Activated T-helper 2 cell treated with anti-CD3 and anti-CD28 coated beads, Interferon-gamma antibody, Interleukin-2, Interleukin-4, amounts not matched to agents 10 μg/mL and 5 μg/mL and 100 μg/mL, durations not matched to agents 14 hours and 24 hours and 36 hours (primary cell): Measurements from ENCODE around the gene CBX4. TPM values are rescaled to one million over a fixed set of nuclear protein-coding genes. Genes with fewer than 3 reads are reported as not detected.

ENCODE experiments used
- DNase-seq: peaks from one replicate; pipeline ENCODE4 v3.0.0; 2021; ENCODE audit warnings: low spot score
- H3K27ac Mint-ChIP-seq: one replicate; pipeline ENCODE4 v1.8.0; 2021; ENCODE audit warnings: mixed read lengths
- H3K27me3 Mint-ChIP-seq: one replicate; pipeline ENCODE4 v1.8.0; 2021; ENCODE audit warnings: low read depth, mixed read lengths
- H3K36me3 Mint-ChIP-seq: one replicate; pipeline ENCODE4 v1.8.0; 2021; ENCODE audit warnings: low read depth, mixed read lengths
- H3K4me1 Mint-ChIP-seq: one replicate; pipeline ENCODE4 v1.8.0; 2021; ENCODE audit warnings: low read depth, mixed read lengths
- H3K4me3 Mint-ChIP-seq: one replicate; pipeline ENCODE4 v1.8.0; 2021; ENCODE audit warnings: low read depth, mild to moderate bottlenecking, moderate library complexity, mixed read lengths
- H3K9me3 Mint-ChIP-seq: one replicate; pipeline ENCODE4 v1.8.0; 2021; ENCODE audit warnings: mixed read lengths
- intact Hi-C: fragments of 100-400 bp; cut with micrococcal nuclease; formaldehyde crosslinking; loops from one replicate; pipeline ENCODE4 v1.15.1; 2023
- total RNA-seq: library from RNA; stranded (reverse); gene quantifications from 2 replicates; pipeline ENCODE4 v1.2.3, GENCODE V29; 2022

The CBX4 gene
- total RNA-seq, 1 donor from 2014 or later = 25.0 TPM

DNA sequence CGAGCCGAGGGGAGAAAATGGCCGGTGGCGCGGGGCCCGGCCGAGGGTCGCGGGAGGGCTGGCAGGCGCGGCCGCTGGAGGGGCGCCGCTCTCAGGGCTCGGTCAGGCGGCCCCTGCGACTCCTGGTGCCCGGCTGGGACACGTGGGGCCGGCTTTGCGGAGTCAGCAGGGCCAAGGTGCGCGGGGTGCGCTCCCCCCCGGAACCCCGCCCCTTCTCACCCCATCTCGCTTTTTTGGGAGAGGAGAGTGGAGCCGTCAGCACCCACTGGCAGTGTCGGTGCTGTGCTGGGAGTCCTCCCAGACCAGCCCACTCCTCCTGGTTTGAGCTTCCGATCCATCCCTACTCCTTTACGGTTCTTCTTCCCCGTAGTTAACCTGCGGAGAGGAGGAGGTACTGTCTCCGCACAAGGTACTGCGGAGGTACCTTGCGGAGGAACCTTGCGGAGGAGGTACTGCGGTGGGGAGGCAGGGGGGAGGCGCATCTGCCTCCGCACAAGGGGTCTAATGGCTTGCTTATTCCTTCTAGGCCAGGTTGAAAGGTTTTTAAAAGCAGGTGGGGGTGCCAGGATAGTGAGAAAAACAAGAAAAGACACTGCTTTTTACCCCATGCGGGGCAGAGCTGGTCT is 23.3 kb downstream of the CBX4 start:
- Mint-ChIP-seq H3K4me3 (no peak overlapping the region), H3K27ac (no peak overlapping the region), H3K27me3 (peaks cover 61% of the 10 kb centered on the region)

DNA sequence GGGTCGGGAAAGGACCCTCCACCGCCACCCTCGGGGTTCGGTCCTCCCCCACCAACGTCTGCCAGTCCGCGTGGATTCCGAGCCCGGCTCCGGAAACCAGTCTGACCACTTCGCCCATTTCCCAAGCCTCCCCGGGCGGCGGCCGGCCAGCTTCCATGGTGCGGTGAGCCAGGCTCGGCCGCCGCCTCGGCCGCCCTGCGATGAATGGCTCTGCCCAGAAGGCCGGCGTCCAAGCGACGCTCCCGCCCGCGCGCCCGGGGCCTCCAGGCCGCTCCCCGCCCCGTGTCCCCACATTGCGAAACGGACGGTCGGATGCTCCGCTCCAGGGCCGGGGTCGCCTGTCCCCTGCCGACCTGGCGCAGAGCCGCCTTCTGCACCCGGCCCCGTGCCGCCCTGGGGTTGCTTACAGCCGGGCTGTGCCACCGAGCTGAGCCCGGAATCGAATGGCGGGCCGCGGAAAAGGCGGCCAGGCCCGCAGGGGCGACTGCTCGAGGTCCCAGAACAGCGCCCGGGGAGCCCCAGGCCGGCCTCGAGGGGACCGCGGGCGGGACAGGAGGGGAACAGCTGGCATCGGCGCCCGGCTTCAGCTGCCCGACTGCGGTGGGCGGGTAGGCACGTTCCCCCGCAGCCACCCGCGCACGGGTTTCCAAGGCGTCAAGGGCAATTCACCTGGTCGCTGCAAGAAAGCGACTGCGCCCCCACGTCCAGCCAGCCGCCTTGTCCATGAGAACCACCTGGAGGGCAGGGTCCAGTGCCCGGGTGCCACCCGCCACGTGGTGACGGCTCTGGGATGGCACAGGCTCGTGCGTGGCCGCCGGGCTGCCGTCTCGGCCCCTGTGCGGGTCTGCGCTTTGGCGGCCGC is 24.0 kb downstream of the CBX4 start:
- H3K36me3 Mint-ChIP-seq = no peaks in the 10 kb centered on the region
- H3K27ac Mint-ChIP-seq = no peak overlapping the region
- intact Hi-C loops = no loop called here
- peaks cover 17% of the 10 kb centered on the region for H3K4me1 Mint-ChIP-seq
- H3K4me3 Mint-ChIP-seq = no peak overlapping the region
- no peak for DNase-seq
- H3K9me3 Mint-ChIP-seq = no peaks in the 10 kb centered on the region
- peaks cover 59% of the 10 kb centered on the region for H3K27me3 Mint-ChIP-seq

More for the DNA sequence above, 23.3 kb downstream of the CBX4 start:
- intact Hi-C loops = no loop called here
- peaks cover 14% of the 10 kb centered on the region for H3K4me1 Mint-ChIP-seq
- no peaks in the 10 kb centered on the region for H3K9me3 Mint-ChIP-seq
- H3K36me3 Mint-ChIP-seq = no peaks in the 10 kb centered on the region
- no peak for DNase-seq

DNA sequence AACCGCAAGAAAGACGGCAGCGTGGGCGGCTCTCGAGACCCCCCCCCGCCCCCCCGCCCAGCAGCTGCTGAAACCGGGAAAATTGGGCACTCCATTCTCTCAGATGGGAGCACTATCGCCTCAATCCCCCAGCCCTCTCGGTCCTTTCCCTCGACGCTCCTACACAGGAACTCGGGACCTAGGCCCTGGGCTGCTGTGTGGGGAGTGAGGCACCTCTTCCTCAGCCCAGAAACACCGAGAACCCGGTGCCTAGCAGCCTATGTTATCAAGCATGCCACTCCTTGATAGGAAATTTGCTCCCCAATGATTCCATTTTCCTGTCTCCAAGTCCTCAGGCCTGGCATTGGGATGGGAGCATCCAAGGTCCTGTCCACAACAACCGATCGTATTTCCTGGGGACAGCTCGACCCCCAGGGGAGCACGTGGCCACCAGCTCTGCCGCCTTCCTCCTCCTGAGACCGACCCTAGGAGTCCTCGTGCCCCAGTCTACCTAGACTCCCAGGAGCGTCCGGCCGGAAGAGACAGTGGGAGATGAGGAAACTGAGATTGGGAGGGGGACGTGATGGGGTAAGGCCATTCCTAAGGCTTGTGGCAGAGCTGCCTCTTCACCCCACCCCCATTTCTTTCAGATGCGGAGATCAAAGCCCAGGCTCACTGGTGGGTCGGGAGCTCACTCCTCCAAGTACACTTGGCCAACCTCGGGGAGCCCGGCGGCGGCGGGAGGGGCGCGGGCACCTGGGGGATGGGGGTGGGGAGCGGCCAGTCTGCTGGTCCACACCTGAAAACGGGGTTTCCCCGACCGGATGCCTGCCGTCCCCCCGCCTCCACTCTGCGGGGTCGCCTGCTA is 24.9 kb downstream of the CBX4 start:
- intact Hi-C loops = no loop called here
- peaks cover 53% of the 10 kb centered on the region for H3K27me3 Mint-ChIP-seq
- peak overlapping the region; percentile 14 for H3K4me3 Mint-ChIP-seq
- H3K27ac Mint-ChIP-seq = peak overlapping the region; percentile 55
- H3K4me1 Mint-ChIP-seq = peaks cover 18% of the 10 kb centered on the region
- no peak for DNase-seq
- no peaks in the 10 kb centered on the region for H3K36me3 Mint-ChIP-seq
- no peaks in the 10 kb centered on the region for H3K9me3 Mint-ChIP-seq

DNA sequence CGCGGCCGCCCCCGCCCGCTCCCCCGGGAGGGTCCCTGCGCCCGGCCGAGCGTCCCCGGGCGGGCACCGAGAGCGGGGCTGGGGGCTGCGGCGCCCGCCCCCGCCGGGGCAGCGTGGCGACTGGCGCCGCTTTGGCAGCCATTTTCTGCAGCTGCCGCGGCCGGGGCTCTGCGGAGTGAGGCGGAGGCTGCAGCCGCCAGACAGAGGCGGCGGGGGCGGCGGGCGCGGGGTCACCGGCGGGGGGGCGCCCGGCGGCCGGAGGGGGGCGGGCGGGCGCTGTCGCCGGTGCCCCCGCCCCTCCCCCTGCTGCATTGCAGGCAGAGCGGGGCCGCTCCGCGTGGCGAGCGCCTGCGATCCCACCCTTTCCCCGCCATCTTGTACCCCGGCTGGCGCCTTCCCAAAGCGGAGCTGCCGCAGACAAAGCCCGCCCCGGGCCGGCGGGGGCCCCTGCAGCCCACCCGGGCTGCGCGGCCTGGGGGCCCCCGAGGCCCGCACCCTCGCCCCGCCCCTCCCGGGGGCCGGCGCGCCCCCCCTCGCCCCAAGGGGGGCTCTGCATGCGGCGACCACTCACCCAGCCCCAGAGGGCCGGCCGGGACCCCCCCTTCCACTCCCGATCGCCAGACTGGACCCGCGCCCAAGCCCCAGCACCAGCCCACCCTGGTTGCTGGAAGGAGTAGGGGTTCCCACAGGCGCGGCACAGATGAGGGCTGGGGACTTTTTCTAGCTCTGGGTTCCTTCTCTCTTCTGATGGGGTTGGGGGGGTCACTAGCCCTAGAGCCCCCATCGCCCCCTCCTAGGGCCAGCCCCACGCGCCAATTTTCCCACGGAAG is 25.7 kb downstream of the CBX4 start:
- no peaks in the 10 kb centered on the region for H3K36me3 Mint-ChIP-seq
- no peak overlapping the region for H3K4me3 Mint-ChIP-seq
- no peak overlapping the region for H3K27ac Mint-ChIP-seq
- no peak for DNase-seq
- intact Hi-C loops = no loop called here
- peaks cover 23% of the 10 kb centered on the region for H3K4me1 Mint-ChIP-seq
- H3K9me3 Mint-ChIP-seq = no peaks in the 10 kb centered on the region
- H3K27me3 Mint-ChIP-seq = peaks cover 54% of the 10 kb centered on the region

DNA sequence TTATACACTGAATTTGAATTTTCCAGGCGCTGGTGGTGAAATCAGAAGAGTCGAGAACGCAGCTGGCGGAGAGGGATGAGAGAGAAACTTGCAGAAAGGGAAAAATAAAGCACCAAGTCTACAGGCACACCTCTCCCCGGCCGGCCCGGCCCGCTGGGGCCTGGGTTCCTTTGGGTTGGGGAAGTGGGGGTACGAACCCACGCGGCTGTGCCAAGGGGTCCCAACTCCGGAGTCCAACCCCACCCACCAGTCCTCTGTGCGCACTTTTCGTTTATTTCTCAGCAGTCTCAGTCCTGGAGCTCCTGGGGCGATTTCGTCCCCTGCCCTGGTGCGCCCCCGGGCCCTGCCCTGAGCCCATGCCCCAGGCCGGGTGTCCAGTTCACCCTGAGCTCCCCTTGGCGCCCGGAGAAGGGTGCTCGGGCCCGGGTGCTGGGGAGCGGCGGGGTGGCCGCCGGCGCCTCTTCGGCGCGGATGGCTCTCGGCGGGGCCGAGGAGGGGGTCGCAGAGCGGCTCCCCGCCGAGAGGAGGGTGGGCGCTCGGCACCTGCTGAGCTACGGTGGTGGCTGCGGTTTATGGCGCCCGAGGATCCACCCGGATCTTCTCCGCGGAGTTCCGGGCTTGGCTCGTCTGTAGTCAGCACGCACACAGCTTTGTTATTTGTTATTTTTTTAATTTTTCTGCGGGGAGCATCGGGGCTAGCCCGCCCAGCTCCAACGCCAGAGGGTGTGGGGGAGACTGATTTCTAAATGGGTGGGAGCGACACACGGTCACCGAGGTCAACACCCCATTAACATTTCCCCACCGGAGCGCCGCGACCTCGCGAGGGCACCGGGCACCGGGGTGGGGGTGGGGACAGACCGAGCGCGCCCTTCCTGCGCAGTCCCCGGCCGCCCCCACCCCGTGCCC is 26.6 kb downstream of the CBX4 start:
- DNase-seq = no peak
- Mint-ChIP-seq H3K9me3 (no peaks in the 10 kb centered on the region), H3K4me3 (peak overlapping the region; percentile 51), H3K4me1 (peaks cover 23% of the 10 kb centered on the region), H3K27me3 (peaks cover 55% of the 10 kb centered on the region), H3K36me3 (no peaks in the 10 kb centered on the region), H3K27ac (no peak overlapping the region)
- intact Hi-C loops = no loop called here

DNA sequence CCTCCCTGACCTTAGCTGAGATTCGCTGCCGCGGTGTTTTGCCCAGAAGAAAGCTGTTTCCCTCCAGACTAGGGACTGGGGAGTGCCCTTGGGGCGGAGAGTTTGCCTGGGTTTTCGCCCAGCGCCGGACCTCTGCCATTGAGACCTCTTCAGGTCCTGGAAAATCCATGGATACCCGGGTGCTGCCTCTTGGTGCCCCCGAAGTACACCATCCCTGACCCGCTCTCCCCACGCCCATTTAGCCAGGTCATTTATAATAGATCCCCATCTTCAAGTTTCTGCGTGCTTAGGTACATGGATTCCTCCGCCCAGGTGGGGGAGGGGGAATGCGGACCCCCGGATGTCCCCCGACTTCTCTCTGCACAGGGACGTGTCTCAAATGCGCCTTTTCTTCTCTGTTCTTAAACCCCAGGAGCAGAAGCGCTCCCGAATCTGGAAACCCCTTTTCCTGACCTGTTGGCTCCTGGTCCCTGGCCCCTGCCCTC is 27.3 kb downstream of the CBX4 start:
- Mint-ChIP-seq H3K27ac (no peak overlapping the region), H3K9me3 (no peaks in the 10 kb centered on the region), H3K36me3 (no peaks in the 10 kb centered on the region), H3K4me3 (peak overlapping the region; percentile 49), H3K27me3 (peaks cover 55% of the 10 kb centered on the region), H3K4me1 (peaks cover 23% of the 10 kb centered on the region)
- intact Hi-C loops = loop anchor here (2.0 kb wide), 1 partner anchor 15 kb away; the partner anchor contains the start of gene CBX8
- DNase-seq = no peak

DNA sequence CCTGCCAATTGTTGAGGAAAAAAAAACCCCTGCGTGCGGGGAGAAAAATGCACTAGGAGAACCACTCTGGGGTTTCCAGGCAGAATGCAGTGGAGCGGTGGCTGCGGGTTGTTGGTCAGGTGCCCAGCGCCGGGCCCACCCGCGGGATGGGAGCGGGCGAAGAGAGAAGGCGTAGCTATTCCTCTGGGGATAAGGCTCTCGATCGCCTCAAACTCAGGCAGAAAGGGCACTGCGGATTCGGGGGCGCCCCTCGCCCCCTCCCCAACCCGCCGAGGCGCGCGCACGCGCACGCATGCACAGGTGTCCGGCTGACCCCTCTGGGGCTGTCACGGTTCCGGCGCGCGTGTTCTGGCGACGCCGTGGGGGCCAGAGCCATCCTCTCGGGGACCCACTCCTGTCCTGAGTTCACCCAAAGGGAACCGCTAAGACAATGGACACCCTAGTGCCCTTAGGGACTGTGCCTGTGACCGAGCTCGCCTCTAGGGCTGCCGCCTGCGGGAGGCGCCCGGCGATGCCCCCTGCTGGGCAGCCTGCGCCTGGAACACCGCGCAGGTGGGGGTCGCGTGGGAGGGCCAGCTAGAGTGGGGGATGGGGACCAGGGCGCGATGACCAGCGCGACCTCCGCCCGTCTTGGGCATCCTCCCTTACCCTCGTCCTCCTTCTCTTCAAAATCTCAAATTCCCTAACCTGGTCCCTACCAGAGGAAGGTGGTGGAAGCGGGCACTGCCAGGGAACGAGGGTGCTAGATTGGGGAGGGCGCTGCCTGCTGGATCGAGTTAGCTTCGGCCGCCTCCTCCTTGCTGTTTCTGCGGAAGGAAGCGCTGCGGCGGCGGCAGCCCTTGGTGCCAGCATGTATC is 28.0 kb downstream of the CBX4 start:
- intact Hi-C loops = loop anchor here (2.0 kb wide), 1 partner anchor 14 kb away; the partner anchor contains the start of gene CBX8
- Mint-ChIP-seq H3K27ac (no peak overlapping the region), H3K4me1 (peaks cover 26% of the 10 kb centered on the region), H3K36me3 (no peaks in the 10 kb centered on the region), H3K4me3 (peak overlapping the region; percentile 10), H3K9me3 (no peaks in the 10 kb centered on the region), H3K27me3 (peaks cover 56% of the 10 kb centered on the region)
- no peak for DNase-seq

DNA sequence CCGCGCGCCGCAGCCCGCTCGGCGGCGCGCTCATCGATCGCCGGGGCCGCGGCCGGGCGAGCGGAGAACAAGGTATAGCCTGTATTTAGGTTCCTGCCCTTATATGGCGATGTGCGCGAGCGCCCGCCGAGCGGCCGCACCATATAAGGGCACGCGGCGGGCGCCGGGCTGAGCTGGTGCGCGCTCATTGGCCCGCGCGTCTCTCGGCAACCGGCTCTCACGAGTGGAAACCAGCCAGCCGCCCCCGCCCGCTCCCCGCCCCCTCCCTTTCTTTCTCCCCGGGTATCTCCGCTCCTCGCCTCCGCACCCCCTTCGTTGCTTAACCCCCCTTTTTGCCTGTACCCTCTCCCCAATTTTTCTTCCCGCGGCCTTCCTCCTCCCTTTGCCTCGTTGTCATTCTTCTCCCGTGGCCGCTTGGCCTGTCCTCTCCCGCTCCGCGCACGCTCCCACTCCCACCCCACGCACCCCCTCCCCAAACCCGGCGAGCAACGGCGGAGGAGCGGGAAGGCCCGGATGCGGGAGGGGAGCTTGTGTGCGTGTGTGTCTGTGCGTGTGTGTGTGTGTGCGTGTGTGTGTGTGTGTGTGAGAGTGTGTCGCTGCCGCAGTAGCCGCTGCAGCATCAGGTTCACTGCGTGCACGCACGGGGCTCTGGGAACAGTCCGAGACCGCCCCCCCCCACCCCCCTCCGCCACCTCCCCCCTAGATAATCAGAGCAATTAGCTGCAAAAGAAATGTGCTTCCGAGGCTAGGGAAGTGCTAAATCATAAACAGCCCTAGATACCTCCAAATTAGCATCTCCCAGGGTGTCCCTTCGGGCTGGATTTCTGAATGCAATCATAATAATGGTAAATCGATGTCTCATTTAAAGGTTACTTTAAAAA is 28.9 kb downstream of the CBX4 start:
- Mint-ChIP-seq H3K4me1 (peaks cover 33% of the 10 kb centered on the region), H3K9me3 (no peaks in the 10 kb centered on the region), H3K27me3 (peaks cover 59% of the 10 kb centered on the region), H3K36me3 (no peaks in the 10 kb centered on the region), H3K27ac (no peak overlapping the region), H3K4me3 (peak overlapping the region; percentile 10)
- peak; percentile 81 for DNase-seq
- intact Hi-C loops = loop anchor here (1.0 to 2.0 kb wide), 2 partner anchors 14 to 29 kb away; partner anchors contain the start of genes CBX4 and CBX8

DNA sequence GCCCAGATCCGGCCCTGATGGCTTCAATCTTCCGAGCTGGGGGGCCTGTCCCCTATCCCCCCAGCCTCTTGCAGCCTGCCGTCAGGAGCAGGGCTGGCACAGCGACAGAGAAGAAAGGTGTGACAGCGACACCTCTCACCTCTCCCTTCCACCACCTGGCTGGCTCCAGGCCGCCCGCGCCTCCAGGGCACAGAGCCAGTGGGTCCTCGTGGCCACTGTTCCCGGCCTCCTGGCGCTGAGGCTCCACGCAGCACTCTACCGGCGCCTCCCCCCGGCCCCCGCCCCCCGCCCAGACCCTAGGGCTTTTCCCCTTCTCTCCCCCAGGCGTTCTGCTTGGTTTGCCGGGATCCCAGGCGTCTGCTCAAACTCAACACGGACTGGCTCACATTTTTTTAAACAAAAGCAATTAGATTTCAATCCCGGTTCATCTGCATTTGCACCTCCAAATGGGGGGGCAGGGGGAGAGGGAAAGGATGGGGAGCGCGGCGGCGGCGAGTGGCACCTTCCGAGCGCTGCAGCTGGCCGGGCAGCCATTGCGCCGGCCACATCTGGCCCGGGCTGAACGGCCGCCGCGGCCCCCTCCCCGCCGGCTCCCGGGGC is 29.6 kb downstream of the CBX4 start:
- intact Hi-C loops = loop anchor here (1.0 to 2.0 kb wide), 2 partner anchors 13 to 30 kb away; partner anchors contain the start of genes CBX4 and CBX8
- Mint-ChIP-seq H3K27me3 (peaks cover 66% of the 10 kb centered on the region), H3K4me1 (peaks cover 40% of the 10 kb centered on the region), H3K4me3 (peak overlapping the region; percentile 49), H3K9me3 (peaks cover 2% of the 10 kb centered on the region), H3K36me3 (no peaks in the 10 kb centered on the region), H3K27ac (no peak overlapping the region)
- no peak for DNase-seq
